ENCODE data around the gene IL25.
"Not testable (repeated sequence)": the region's sequence is repeated elsewhere in the genome, so short reads cannot be mapped to it uniquely, and the experiment has no call there.

IL25 gene

GRCh38 chr14:23376482-23377197 lies 4.0 kb downstream of the IL25 start, which contains the start of gene CMTM5:
CMTM5 (plus strand) TSS chr14:23377046; CDS start chr14:23377252, 206 bp downstream.
- DNase-seq = no peak

GRCh38 chr14:23377198-23377550 lies 4.6 kb downstream of the IL25 start:
- DNase-seq = no peak

GRCh38 chr14:23377573-23378563 lies 5.3 kb downstream of the IL25 start:
- DNase-seq = no peak

GRCh38 chr14:23378612-23379220 lies 6.1 kb downstream of the IL25 start:
- no peak for DNase-seq

GRCh38 chr14:23379366-23380196 lies 7.0 kb downstream of the IL25 start:
- peak; percentile 69 for DNase-seq

GRCh38 chr14:23380197-23380914 lies 7.7 kb downstream of the IL25 start:
- DNase-seq = no peak

GRCh38 chr14:23380976-23381375 lies 8.4 kb downstream of the IL25 start:
- no peak for DNase-seq

GRCh38 chr14:23381871-23382270 lies 9.3 kb downstream of the IL25 start:
- DNase-seq = no peak

GRCh38 chr14:23382276-23382675 lies 9.7 kb downstream of the IL25 start:
- no peak for DNase-seq

- DNase-seq = no peak
Measured at GRCh38 chr14:23382731-23383440, 10.3 kb downstream of the IL25 start.

GRCh38 chr14:23384364-23385080 lies 11.9 kb downstream of the IL25 start:
- DNase-seq = no peak

- no peak for DNase-seq
Measured at GRCh38 chr14:23385244-23385641, 12.6 kb downstream of the IL25 start.

GRCh38 chr14:23385642-23386265 lies 13.1 kb downstream of the IL25 start:
- no peak for DNase-seq

- DNase-seq = not testable (repeated sequence)
Measured at GRCh38 chr14:23386266-23386657, 13.7 kb downstream of the IL25 start.

- DNase-seq = no peak
Measured at GRCh38 chr14:23386999-23387398, 14.4 kb downstream of the IL25 start.

GRCh38 chr14:23387916-23388882 lies 15.6 kb downstream of the IL25 start:
- no peak for DNase-seq

- DNase-seq = no peak
Measured at GRCh38 chr14:23388996-23389395, 16.4 kb downstream of the IL25 start.

GRCh38 chr14:23389396-23389795 lies 16.8 kb downstream of the IL25 start:
- DNase-seq = no peak

- not testable (repeated sequence) for DNase-seq
Measured at GRCh38 chr14:23389871-23390270, 17.3 kb downstream of the IL25 start.

Measured in stimulated activated CD4-positive, alpha-beta T cell treated with anti-CD3 and anti-CD28 coated beads, Interleukin-4, amount 100 ng/mL, for 24 hours (primary cell).